MM.1S (cell line): Measurements from ENCODE around the gene TUFT1.

ENCODE experiments used
- DNase-seq: peaks from one replicate; pipeline ENCODE4 v3.0.0-alpha.2; 2015
- H2AFZ ChIP-seq: fragments of 300-600 bp; sonication (generic); 2 replicates; pipeline ENCODE4 v1.6.0; 2016; ENCODE audit warnings: antibody characterized with exemption, low read length
- H3F3A ChIP-seq: fragments of 300-600 bp; sonication (generic); 2 replicates; pipeline ENCODE4 v1.6.1; 2016; ENCODE audit warnings: mild to moderate bottlenecking, antibody characterized with exemption, low read length, moderate library complexity, mixed read lengths; ENCODE audit not compliant: insufficient read depth
- H3K27ac ChIP-seq: fragments of 300-600 bp; sonication (generic); 2 replicates; pipeline ENCODE4 v1.5.1; 2016; ENCODE audit warnings: mild to moderate bottlenecking, low read length
- H3K27me3 ChIP-seq: fragments of 300-600 bp; sonication (generic); replicated peaks from 2 replicates; pipeline ENCODE4 v1.6.0; 2016; ENCODE audit warnings: low read length; ENCODE audit not compliant: insufficient read depth
- H3K36me3 ChIP-seq: fragments of 300-600 bp; sonication (generic); replicated peaks from 2 replicates; pipeline ENCODE4 v1.6.1; 2016; ENCODE audit warnings: mild to moderate bottlenecking, low read length, mixed read lengths; ENCODE audit not compliant: insufficient read depth
- H3K4me1 ChIP-seq: fragments of 300-600 bp; sonication (generic); 2 replicates; pipeline ENCODE4 v1.6.1; 2016; ENCODE audit warnings: low read length, mixed read lengths
- H3K4me2 ChIP-seq: fragments of 300-600 bp; sonication (generic); 2 replicates; pipeline ENCODE4 v1.6.0; 2016; ENCODE audit warnings: low read depth, low read length
- H3K4me3 ChIP-seq: fragments of 300-600 bp; sonication (generic); 2 replicates; pipeline ENCODE4 v1.5.1; 2016; ENCODE audit warnings: low read length, mixed read lengths
- H3K79me2 ChIP-seq: fragments of 300-600 bp; sonication (generic); 2 replicates; pipeline ENCODE4 v1.6.1; 2016; ENCODE audit warnings: mixed run types, low read length, mixed read lengths
- H3K9ac ChIP-seq: fragments of 300-600 bp; sonication (generic); 2 replicates; pipeline ENCODE4 v1.6.1; 2016; ENCODE audit warnings: low read length, mixed read lengths
- H3K9me2 ChIP-seq: fragments of 300-600 bp; sonication (generic); replicated peaks from 2 replicates; pipeline ENCODE4 v1.6.1; 2016; ENCODE audit warnings: mild to moderate bottlenecking, low read length, mixed read lengths; ENCODE audit not compliant: insufficient read depth
- H3K9me3 ChIP-seq: fragments of 300-600 bp; sonication (generic); replicated peaks from 2 replicates; pipeline ENCODE4 v1.6.1; 2016; ENCODE audit warnings: mild to moderate bottlenecking, low read length, mixed read lengths; ENCODE audit not compliant: insufficient read depth
- H4K20me1 ChIP-seq: fragments of 300-600 bp; sonication (generic); 2 replicates; pipeline ENCODE4 v1.6.1; 2016; ENCODE audit warnings: mild to moderate bottlenecking, low read length, moderate library complexity, mixed read lengths; ENCODE audit not compliant: insufficient read depth
- EZH2 ChIP-seq: fragments of 300-600 bp; sonication (generic); optimal IDR thresholded peaks from 2 replicates; pipeline ENCODE3; 2017; ENCODE audit warnings: low read depth, mild to moderate bottlenecking, antibody characterized with exemption, low read length, mixed read lengths
- EZH2phosphoT487 ChIP-seq: fragments of 300-600 bp; sonication (generic); IDR thresholded peaks from 2 replicates; pipeline ENCODE4 v1.6.1; 2018; ENCODE audit warnings: antibody characterized with exemption, low read length
- TF ChIP-seq, protein P1 (sequence below): fragments of 300-600 bp; sonication (generic); IDR thresholded peaks from 2 replicates; pipeline ENCODE4 v1.5.1; 2016; ENCODE audit warnings: antibody characterized with exemption, low read length, mixed read lengths

The TUFT1 gene

DNA sequence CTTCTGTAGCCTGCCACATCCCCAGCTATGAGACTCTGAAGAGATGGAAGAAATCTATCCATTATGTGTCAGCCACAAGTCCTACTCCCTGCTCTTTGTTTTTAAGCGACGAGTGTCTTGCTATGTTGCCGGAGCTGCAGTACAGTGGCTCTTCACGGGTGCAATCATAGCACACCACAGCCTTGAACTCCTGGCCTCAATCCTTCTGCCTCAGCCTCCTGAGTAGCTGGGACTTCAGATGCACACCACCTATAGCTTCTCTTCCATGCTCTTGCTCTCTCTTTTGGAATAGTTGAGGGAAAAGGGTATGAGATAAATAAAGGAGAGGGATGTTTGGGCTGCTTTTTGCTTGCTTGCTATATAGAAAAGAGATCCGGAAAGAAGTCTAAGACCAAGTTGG is 1.6 kb downstream of the TUFT1 start:
- H3K9ac ChIP-seq = no peak overlapping the region
- no peaks in the 10 kb centered on the region for H3K9me2 ChIP-seq
- H3K79me2 ChIP-seq = peaks cover 36% of the 10 kb centered on the region
- H3K4me3 ChIP-seq = no peak overlapping the region; the same call in 1 of the 2 replicates
- H3K4me2 ChIP-seq = peak overlapping the region; percentile 80; the same call in 1 of the 2 replicates
- no peaks in the 10 kb centered on the region for H3K9me3 ChIP-seq
- H3K36me3 ChIP-seq = no peaks in the 10 kb centered on the region
- no peaks in the 10 kb centered on the region for H3K27me3 ChIP-seq
- H3F3A ChIP-seq = peaks cover 15% of the 10 kb centered on the region
- H3K27ac ChIP-seq = no peak overlapping the region
- H4K20me1 ChIP-seq = no peaks in the 10 kb centered on the region
- H3K4me1 ChIP-seq = peaks cover 19% of the 10 kb centered on the region
- no peak overlapping the region for H2AFZ ChIP-seq
- TF ChIP-seq EZH2phosphoT487 (no peak), EZH2 (no peak)
- TF ChIP-seq, protein P1, sequence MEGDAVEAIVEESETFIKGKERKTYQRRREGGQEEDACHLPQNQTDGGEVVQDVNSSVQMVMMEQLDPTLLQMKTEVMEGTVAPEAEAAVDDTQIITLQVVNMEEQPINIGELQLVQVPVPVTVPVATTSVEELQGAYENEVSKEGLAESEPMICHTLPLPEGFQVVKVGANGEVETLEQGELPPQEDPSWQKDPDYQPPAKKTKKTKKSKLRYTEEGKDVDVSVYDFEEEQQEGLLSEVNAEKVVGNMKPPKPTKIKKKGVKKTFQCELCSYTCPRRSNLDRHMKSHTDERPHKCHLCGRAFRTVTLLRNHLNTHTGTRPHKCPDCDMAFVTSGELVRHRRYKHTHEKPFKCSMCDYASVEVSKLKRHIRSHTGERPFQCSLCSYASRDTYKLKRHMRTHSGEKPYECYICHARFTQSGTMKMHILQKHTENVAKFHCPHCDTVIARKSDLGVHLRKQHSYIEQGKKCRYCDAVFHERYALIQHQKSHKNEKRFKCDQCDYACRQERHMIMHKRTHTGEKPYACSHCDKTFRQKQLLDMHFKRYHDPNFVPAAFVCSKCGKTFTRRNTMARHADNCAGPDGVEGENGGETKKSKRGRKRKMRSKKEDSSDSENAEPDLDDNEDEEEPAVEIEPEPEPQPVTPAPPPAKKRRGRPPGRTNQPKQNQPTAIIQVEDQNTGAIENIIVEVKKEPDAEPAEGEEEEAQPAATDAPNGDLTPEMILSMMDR = no peak
- DNase-seq = peak; percentile 4

DNA sequence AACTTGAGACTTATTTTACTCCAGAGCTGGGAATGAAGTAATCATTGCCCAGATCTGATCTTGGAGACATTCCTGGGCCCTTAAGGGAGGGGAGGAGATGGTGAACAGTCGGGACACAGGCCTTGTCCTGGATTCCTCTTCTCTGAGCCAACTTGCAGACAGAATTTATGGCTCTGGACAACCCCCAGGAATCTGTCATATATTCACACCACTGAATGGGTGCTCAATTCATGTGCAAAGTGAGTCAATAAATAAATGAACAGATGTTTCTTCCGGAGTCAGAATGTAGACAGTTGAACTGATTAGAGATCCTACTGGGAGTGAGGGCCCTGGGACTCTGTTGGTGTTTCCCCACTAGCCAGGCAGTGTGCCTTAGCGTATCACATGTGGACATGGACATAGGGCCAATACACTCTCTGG is 2.6 kb downstream of the TUFT1 start:
- H3K36me3 ChIP-seq = no peaks in the 10 kb centered on the region
- H3K4me2 ChIP-seq = no peak overlapping the region
- H3K9me2 ChIP-seq = no peaks in the 10 kb centered on the region
- no peaks in the 10 kb centered on the region for H4K20me1 ChIP-seq
- no peak overlapping the region for H2AFZ ChIP-seq
- peaks cover 15% of the 10 kb centered on the region for H3F3A ChIP-seq
- peak; percentile 5 for DNase-seq
- peaks cover 38% of the 10 kb centered on the region for H3K79me2 ChIP-seq
- H3K4me1 ChIP-seq = peaks cover 29% of the 10 kb centered on the region
- no peak overlapping the region for H3K27ac ChIP-seq
- no peak overlapping the region for H3K9ac ChIP-seq
- H3K4me3 ChIP-seq = no peak overlapping the region
- TF ChIP-seq EZH2 (no peak), EZH2phosphoT487 (no peak)
- TF ChIP-seq, protein P1 = no peak
- no peaks in the 10 kb centered on the region for H3K27me3 ChIP-seq
- no peaks in the 10 kb centered on the region for H3K9me3 ChIP-seq

DNA sequence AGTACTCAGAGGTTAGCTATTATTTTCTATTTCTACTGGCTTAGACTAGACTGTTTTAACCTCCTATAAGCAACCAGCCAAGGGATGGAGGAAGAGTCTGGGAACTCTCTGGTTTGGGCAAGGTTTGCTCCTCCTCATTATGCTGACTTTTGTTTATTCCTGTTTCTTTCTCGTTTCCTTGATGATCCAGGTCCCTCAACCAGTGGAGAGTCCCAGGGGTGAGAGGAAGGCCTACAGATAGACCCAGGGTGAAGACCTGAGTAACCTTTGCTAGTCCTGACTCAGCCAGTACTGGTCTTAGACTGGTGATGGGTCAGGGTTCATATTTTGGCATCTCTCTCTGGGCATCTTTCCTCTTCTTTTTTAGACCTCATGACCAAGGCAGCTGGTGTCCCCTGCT is 5.4 kb downstream of the TUFT1 start:
- peaks cover 39% of the 10 kb centered on the region for H3K79me2 ChIP-seq
- H3K9ac ChIP-seq = no peak overlapping the region
- 0 out of 2 replicates have a peak, but pooled peaks cover under 1% of the 10 kb centered on the region for H3F3A ChIP-seq
- TF ChIP-seq EZH2 (no peak), EZH2phosphoT487 (no peak)
- TF ChIP-seq, protein P1 = no peak
- DNase-seq = no peak
- no peaks in the 10 kb centered on the region for H4K20me1 ChIP-seq
- H3K27me3 ChIP-seq = no peaks in the 10 kb centered on the region
- H3K9me2 ChIP-seq = no peaks in the 10 kb centered on the region
- H3K9me3 ChIP-seq = no peaks in the 10 kb centered on the region
- no peak overlapping the region for H3K4me2 ChIP-seq
- peaks cover 19% of the 10 kb centered on the region for H3K4me1 ChIP-seq
- H3K36me3 ChIP-seq = no peaks in the 10 kb centered on the region
- H3K27ac ChIP-seq = no peak overlapping the region
- no peak overlapping the region for H2AFZ ChIP-seq
- no peak overlapping the region for H3K4me3 ChIP-seq
